HepG2 (cell line): ENCODE measurements around the gene RAB17. TPM values are rescaled to one million over a fixed set of nuclear protein-coding genes. Genes with fewer than 3 reads are reported as not detected.
A peak's percentile ranks its signal among the peaks of the same experiment; 100 is the strongest.

Experiments
- FOSL2 ChIP-seq: sonication (generic); formaldehyde crosslinking; IDR thresholded peaks from 2 replicates; pipeline ENCODE4 v1.4.0; 2020; ENCODE audit warnings: missing genetic modification reagents
- HOXA9 ChIP-seq: sonication (generic); formaldehyde crosslinking; IDR thresholded peaks from 2 replicates; pipeline ENCODE4 v1.8.1; 2022; ENCODE audit warnings: missing genetic modification reagents, mild to moderate bottlenecking, moderate library complexity, borderline replicate concordance
- MEIS1 ChIP-seq: sonication (generic); formaldehyde crosslinking; IDR thresholded peaks from 2 replicates; pipeline ENCODE4 v1.9.0; 2021; ENCODE audit warnings: mild to moderate bottlenecking, missing genetic modification reagents, moderate library complexity, borderline replicate concordance
- MLLT10 ChIP-seq: sonication (generic); formaldehyde crosslinking; IDR thresholded peaks from 2 replicates; pipeline ENCODE4 v1.4.0; 2020; ENCODE audit warnings: missing genetic modification reagents
- MTF1 ChIP-seq: sonication (generic); formaldehyde crosslinking; IDR thresholded peaks from 2 replicates; pipeline ENCODE4 v1.5.0; 2020; ENCODE audit warnings: missing genetic modification reagents
- NFATC3 ChIP-seq: sonication (generic); formaldehyde crosslinking; IDR thresholded peaks from 2 replicates; pipeline ENCODE4 v1.5.1; 2020; ENCODE audit warnings: mild to moderate bottlenecking, missing genetic modification reagents
- SOX5 ChIP-seq: IDR thresholded peaks from 2 replicates; pipeline ENCODE4 v1.6.1; 2016; ENCODE audit warnings: borderline replicate concordance
- TCF7 ChIP-seq: sonication (generic); IDR thresholded peaks from 2 replicates; pipeline ENCODE4 v1.6.1; 2016; ENCODE audit warnings: antibody characterized with exemption, low read depth
- ZFP36L2 ChIP-seq: sonication (generic); formaldehyde crosslinking; IDR thresholded peaks from 2 replicates; pipeline ENCODE4 v1.4.0; 2020; ENCODE audit warnings: missing genetic modification reagents
- ZKSCAN5 ChIP-seq: sonication (generic); formaldehyde crosslinking; IDR thresholded peaks from 2 replicates; pipeline ENCODE4 v1.5.1; 2020; ENCODE audit warnings: mild to moderate bottlenecking, missing genetic modification reagents
- ZNF138 ChIP-seq: sonication (generic); formaldehyde crosslinking; IDR thresholded peaks from 2 replicates; pipeline ENCODE4 v1.5.0; 2020; ENCODE audit warnings: mild to moderate bottlenecking, low read depth, missing genetic modification reagents
- ZNF205 ChIP-seq: IDR thresholded peaks from 2 replicates; pipeline ENCODE4 v1.6.1; 2018; ENCODE audit warnings: missing biosample characterization, missing genetic modification reagents
- ZNF337 ChIP-seq: sonication (generic); formaldehyde crosslinking; IDR thresholded peaks from 2 replicates; pipeline ENCODE4 v1.5.1; 2020; ENCODE audit warnings: missing genetic modification reagents, low read depth, mild to moderate bottlenecking, borderline replicate concordance
- ZSCAN25 ChIP-seq: sonication (generic); formaldehyde crosslinking; IDR thresholded peaks from 2 replicates; pipeline ENCODE4 v1.8.0; 2022; ENCODE audit warnings: mild to moderate bottlenecking, missing genetic modification reagents
- polyA plus RNA-seq, 8 experiments: library from polyadenylated mRNA; depleted of rRNA in 3 of 8; stranded (reverse) in 7 of 8; unstranded in 1 of 8; fragments of >200 nt; fragmentation: Illumina TruSeq in 4 of 8; extraction: Trizol in 4 of 8; gene quantifications; 2 replicates each; pipeline versions ENCODE4 v1.2.1 to v1.2.3, GENCODE V29; 2011 to 2016; ENCODE audit warnings: low read depth in 4 of 8, missing spikeins in 1 of 8, mixed read lengths in 1 of 8; ENCODE audit not compliant: insufficient read depth in 1 of 8
- total RNA-seq, 5 experiments: library from RNA; depleted of rRNA; stranded (reverse); fragments of >200 nt; fragmentation: Illumina TruSeq; extraction: Trizol; gene quantifications; 2 replicates each; pipeline ENCODE4 v1.2.3, GENCODE V29; 2016; ENCODE audit warnings: low read depth in 1 of 5
- TF ChIP-seq, protein P1 (sequence below): sonication (generic); formaldehyde crosslinking; IDR thresholded peaks from 2 replicates; pipeline ENCODE4 v1.5.0; 2020; ENCODE audit warnings: mild to moderate bottlenecking, missing genetic modification reagents, borderline replicate concordance
- TF ChIP-seq, protein P2 (sequence below): sonication (generic); formaldehyde crosslinking; IDR thresholded peaks from 2 replicates; pipeline ENCODE4 v1.4.0; 2020; ENCODE audit warnings: missing genetic modification reagents
- TF ChIP-seq, protein P3 (sequence below): sonication (generic); formaldehyde crosslinking; IDR thresholded peaks from 2 replicates; pipeline ENCODE4 v1.4.0; 2020; ENCODE audit warnings: mild to moderate bottlenecking, missing genetic modification reagents

Gene RAB17
- total and polyA plus RNA-seq, 2 of the 13 experiments (the other 11 are each of a cell fraction or from before 2014, with no cell fraction given), result 68.0 to 124 TPM

- TF ChIP-seq, protein P1, sequence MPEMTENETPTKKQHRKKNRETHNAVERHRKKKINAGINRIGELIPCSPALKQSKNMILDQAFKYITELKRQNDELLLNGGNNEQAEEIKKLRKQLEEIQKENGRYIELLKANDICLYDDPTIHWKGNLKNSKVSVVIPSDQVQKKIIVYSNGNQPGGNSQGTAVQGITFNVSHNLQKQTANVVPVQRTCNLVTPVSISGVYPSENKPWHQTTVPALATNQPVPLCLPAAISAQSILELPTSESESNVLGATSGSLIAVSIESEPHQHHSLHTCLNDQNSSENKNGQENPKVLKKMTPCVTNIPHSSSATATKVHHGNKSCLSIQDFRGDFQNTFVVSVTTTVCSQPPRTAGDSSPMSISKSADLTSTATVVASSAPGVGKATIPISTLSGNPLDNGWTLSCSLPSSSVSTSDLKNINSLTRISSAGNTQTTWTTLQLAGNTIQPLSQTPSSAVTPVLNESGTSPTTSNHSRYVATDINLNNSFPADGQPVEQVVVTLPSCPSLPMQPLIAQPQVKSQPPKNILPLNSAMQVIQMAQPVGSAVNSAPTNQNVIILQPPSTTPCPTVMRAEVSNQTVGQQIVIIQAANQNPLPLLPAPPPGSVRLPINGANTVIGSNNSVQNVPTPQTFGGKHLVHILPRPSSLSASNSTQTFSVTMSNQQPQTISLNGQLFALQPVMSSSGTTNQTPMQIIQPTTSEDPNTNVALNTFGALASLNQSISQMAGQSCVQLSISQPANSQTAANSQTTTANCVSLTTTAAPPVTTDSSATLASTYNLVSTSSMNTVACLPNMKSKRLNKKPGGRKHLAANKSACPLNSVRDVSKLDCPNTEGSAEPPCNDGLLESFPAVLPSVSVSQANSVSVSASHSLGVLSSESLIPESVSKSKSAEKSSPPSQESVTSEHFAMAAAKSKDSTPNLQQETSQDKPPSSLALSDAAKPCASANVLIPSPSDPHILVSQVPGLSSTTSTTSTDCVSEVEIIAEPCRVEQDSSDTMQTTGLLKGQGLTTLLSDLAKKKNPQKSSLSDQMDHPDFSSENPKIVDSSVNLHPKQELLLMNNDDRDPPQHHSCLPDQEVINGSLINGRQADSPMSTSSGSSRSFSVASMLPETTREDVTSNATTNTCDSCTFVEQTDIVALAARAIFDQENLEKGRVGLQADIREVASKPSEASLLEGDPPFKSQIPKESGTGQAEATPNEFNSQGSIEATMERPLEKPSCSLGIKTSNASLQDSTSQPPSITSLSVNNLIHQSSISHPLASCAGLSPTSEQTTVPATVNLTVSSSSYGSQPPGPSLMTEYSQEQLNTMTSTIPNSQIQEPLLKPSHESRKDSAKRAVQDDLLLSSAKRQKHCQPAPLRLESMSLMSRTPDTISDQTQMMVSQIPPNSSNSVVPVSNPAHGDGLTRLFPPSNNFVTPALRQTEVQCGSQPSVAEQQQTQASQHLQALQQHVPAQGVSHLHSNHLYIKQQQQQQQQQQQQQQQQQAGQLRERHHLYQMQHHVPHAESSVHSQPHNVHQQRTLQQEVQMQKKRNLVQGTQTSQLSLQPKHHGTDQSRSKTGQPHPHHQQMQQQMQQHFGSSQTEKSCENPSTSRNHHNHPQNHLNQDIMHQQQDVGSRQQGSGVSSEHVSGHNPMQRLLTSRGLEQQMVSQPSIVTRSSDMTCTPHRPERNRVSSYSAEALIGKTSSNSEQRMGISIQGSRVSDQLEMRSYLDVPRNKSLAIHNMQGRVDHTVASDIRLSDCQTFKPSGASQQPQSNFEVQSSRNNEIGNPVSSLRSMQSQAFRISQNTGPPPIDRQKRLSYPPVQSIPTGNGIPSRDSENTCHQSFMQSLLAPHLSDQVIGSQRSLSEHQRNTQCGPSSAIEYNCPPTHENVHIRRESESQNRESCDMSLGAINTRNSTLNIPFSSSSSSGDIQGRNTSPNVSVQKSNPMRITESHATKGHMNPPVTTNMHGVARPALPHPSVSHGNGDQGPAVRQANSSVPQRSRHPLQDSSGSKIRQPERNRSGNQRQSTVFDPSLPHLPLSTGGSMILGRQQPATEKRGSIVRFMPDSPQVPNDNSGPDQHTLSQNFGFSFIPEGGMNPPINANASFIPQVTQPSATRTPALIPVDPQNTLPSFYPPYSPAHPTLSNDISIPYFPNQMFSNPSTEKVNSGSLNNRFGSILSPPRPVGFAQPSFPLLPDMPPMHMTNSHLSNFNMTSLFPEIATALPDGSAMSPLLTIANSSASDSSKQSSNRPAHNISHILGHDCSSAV (CRISPR knock-in tag), result no peak
- TF ChIP-seq MTF1 (CRISPR knock-in tag), result no peak
- no peak for TF ChIP-seq MEIS1 (CRISPR knock-in tag)
- TF ChIP-seq FOSL2, result peak; percentile 4; the same call in 1 of the 2 replicates
- no peak for TF ChIP-seq NFATC3 (CRISPR knock-in tag)
- TF ChIP-seq ZNF138 (CRISPR knock-in tag), result no peak
- TF ChIP-seq ZFP36L2, result no peak
- TF ChIP-seq ZKSCAN5, result no peak
- TF ChIP-seq ZSCAN25 (CRISPR knock-in tag), result no peak
- TF ChIP-seq, protein P2, sequence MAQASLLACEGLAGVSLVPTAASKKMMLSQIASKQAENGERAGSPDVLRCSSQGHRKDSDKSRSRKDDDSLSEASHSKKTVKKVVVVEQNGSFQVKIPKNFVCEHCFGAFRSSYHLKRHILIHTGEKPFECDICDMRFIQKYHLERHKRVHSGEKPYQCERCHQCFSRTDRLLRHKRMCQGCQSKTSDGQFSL, result 0 out of 2 replicates have a peak, but pooled peaks have one; percentile 13
- no peak for TF ChIP-seq ZNF205 (CRISPR knock-in tag)
- TF ChIP-seq SOX5 (CRISPR knock-in tag), result no peak; the same call in 1 of the 2 replicates
- no peak for TF ChIP-seq MLLT10 (CRISPR knock-in tag)
- TF ChIP-seq HOXA9, result no peak
- no peak for TF ChIP-seq TCF7
- TF ChIP-seq, protein P3, sequence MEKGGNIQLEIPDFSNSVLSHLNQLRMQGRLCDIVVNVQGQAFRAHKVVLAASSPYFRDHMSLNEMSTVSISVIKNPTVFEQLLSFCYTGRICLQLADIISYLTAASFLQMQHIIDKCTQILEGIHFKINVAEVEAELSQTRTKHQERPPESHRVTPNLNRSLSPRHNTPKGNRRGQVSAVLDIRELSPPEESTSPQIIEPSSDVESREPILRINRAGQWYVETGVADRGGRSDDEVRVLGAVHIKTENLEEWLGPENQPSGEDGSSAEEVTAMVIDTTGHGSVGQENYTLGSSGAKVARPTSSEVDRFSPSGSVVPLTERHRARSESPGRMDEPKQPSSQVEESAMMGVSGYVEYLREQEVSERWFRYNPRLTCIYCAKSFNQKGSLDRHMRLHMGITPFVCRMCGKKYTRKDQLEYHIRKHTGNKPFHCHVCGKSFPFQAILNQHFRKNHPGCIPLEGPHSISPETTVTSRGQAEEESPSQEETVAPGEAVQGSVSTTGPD, result no peak
- TF ChIP-seq ZNF337, result no peak
Observed at GRCh38 chr2:237581751-237582746, 8.5 kb downstream of the RAB17 start (continued).
